Activated CD4-positive, alpha-beta T cell treated with anti-CD3 and anti-CD28 coated beads, Interleukin-2, amount 10 ng/mL, durations not matched to agents 7 days and 5 days (primary cell): ENCODE results near the gene AFF2. TPM values are rescaled to one million over a fixed set of nuclear protein-coding genes. Genes with fewer than 3 reads are reported as not detected.

ENCODE experiments used
- CTCF ChIA-PET: fragments of 350-600 bp; sonication (Branson Sonifier 250); formaldehyde crosslinking; loops from one replicate; lab custom pipeline; 2021; ENCODE audit warnings: antibody characterized with exemption; lab: Charles Lee
- POLR2A ChIA-PET: fragments of 350-600 bp; sonication (Branson Sonifier 250); formaldehyde crosslinking; loops from one replicate; lab custom pipeline; 2021; ENCODE audit warnings: antibody characterized with exemption; lab: Charles Lee
- DNase-seq: peaks from one replicate; pipeline ENCODE4 v3.0.0-alpha.2; 2020
- H3K27ac Mint-ChIP-seq: one replicate; pipeline ENCODE4 v1.8.0; 2021; ENCODE audit warnings: mild to moderate bottlenecking, moderate library complexity, mixed read lengths
- H3K27me3 Mint-ChIP-seq: one replicate; pipeline ENCODE4 v1.8.0; 2021; ENCODE audit warnings: mixed read lengths
- H3K36me3 Mint-ChIP-seq: one replicate; pipeline ENCODE4 v1.8.0; 2021; ENCODE audit warnings: low read depth, mixed read lengths
- H3K4me1 Mint-ChIP-seq: one replicate; pipeline ENCODE4 v1.8.0; 2021; ENCODE audit warnings: mixed read lengths
- H3K4me3 Mint-ChIP-seq: one replicate; pipeline ENCODE4 v1.8.0; 2021; ENCODE audit warnings: mild to moderate bottlenecking, moderate library complexity, mixed read lengths
- H3K9me3 Mint-ChIP-seq: one replicate; pipeline ENCODE4 v1.8.0; 2021; ENCODE audit warnings: mixed read lengths
- total RNA-seq, 2 experiments: library from RNA; stranded (reverse); gene quantifications; one replicate each; pipeline ENCODE4 v1.2.3, GENCODE V29; 2021

AFF2 gene
- total RNA-seq, 2 experiments from 2014 or later, result 0.69 to 1.8 TPM

- POLR2A ChIA-PET, result no interaction called here
- H3K27me3 Mint-ChIP-seq, result no peaks in the 10 kb centered on the region
- DNase-seq, result no peak
- H3K36me3 Mint-ChIP-seq, result no peaks in the 10 kb centered on the region
- CTCF ChIA-PET, result no interaction called here
- H3K4me1 Mint-ChIP-seq, result no peaks in the 10 kb centered on the region
- H3K9me3 Mint-ChIP-seq, result no peaks in the 10 kb centered on the region
- no peak overlapping the region for H3K4me3 Mint-ChIP-seq
- H3K27ac Mint-ChIP-seq, result no peak overlapping the region
These were observed 74.0 kb downstream of the AFF2 start for GRCh38 chrX:148574237-148574973.

DNA sequence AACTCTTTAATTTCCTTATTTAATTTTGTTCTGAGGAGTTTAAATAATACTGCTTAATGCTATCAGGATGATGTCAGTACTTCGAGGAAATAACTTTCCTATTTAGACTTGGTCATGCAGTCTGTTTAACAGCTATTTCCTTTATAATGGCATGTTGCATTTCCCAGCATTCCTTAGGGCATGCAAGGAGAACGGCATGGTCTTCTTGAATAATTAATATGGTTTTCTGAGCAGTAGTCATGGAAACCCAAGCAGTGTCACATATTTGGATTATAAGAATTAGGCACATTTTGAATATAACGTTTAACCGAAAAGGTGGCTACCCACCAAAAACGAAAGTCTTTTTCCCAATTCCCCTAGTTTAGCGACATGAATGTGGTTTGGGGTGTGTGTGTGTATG, 76.0 kb downstream of the AFF2 start:
- ChIA-PET CTCF (no interaction called here), POLR2A (no interaction called here)
- Mint-ChIP-seq H3K36me3 (no peaks in the 10 kb centered on the region), H3K4me3 (no peak overlapping the region), H3K27me3 (no peaks in the 10 kb centered on the region), H3K27ac (no peak overlapping the region), H3K9me3 (no peaks in the 10 kb centered on the region), H3K4me1 (no peaks in the 10 kb centered on the region)
- DNase-seq, result no peak

DNA sequence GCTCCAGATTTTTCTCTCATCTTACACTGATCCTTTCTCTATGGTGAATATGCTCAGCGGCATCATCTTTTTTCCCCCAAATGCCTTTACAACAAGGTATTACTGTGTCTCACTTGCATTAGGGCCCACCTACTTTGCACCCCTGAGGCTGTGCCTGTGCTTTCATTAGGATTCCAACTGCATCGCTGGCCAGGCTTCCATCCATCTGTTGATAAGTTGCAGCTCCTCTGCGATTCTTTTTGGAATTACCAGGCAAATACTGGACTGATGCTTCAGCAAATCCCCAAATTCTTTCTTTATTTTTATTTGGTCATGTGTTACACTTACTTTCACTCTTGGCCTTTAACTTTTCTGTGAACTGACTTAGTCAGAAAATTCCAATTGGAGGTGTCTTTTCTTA, 77.3 kb downstream of the AFF2 start:
- no peak overlapping the region for H3K4me3 Mint-ChIP-seq
- CTCF ChIA-PET, result no interaction called here
- H3K36me3 Mint-ChIP-seq, result no peaks in the 10 kb centered on the region
- no peaks in the 10 kb centered on the region for H3K27me3 Mint-ChIP-seq
- POLR2A ChIA-PET, result no interaction called here
- no peaks in the 10 kb centered on the region for H3K9me3 Mint-ChIP-seq
- H3K4me1 Mint-ChIP-seq, result no peaks in the 10 kb centered on the region
- no peak overlapping the region for H3K27ac Mint-ChIP-seq
- DNase-seq, result no peak

DNA sequence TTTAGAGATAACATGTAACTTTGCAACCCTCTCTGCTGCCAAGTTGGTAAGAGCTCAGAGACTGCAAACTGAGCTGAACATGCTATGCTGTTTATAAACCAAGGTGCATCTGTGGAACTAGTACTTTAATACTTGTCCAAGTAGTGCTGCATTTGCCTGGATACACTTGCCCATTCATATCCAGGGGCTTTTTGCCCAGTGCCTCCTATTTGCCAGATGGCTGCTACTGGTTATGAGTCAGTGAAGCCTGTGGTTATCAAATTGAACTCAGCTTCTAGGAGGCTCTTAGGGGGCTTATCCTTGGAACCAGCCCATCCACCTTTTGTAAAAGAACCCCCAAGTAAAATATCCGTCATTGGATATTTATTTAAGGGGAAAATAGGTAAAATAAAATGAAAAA, 79.6 kb downstream of the AFF2 start:
- H3K36me3 Mint-ChIP-seq, result no peaks in the 10 kb centered on the region
- no peak overlapping the region for H3K27ac Mint-ChIP-seq
- H3K4me1 Mint-ChIP-seq, result no peaks in the 10 kb centered on the region
- no peaks in the 10 kb centered on the region for H3K9me3 Mint-ChIP-seq
- H3K4me3 Mint-ChIP-seq, result no peak overlapping the region
- H3K27me3 Mint-ChIP-seq, result no peaks in the 10 kb centered on the region
- CTCF ChIA-PET, result no interaction called here
- no peak for DNase-seq
- POLR2A ChIA-PET, result no interaction called here

- DNase-seq, result no peak
- H3K27me3 Mint-ChIP-seq, result no peaks in the 10 kb centered on the region
- CTCF ChIA-PET, result no interaction called here
- H3K4me3 Mint-ChIP-seq, result no peak overlapping the region
- H3K36me3 Mint-ChIP-seq, result no peaks in the 10 kb centered on the region
- no peaks in the 10 kb centered on the region for H3K4me1 Mint-ChIP-seq
- no peak overlapping the region for H3K27ac Mint-ChIP-seq
- H3K9me3 Mint-ChIP-seq, result no peaks in the 10 kb centered on the region
- POLR2A ChIA-PET, result no interaction called here
These were observed 81.9 kb downstream of the AFF2 start for GRCh38 chrX:148582353-148582752.

DNA sequence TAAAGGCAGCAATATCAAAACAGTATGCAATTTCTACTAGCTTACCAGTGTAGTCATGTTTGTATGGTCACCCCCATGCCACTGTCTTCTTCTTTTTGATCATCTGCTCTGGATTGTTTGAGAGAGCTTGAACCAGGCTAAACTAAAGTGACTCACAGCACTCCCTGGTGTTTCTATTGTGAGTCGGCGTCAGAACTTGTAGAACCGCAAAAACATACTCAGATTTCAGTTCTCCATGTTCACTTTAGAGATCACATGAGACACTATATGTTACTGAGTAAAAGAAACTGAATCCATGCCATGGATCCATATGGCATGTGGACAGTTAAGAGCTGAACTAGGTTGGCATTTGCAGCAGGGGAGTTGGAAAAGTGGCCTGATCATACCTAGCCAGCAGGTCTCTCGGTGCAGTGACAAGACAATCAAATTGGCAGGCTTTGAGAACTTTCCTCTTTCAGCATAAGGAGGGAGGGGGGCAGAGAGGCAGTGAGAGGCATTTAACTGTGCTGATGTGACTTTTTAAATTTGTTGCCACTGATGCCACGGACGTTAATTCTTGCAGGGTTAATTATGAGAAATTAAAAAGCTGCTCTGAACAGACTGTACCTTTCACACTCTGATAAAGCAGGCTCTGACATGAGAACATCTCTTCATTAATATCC, 88.4 kb downstream of the AFF2 start:
- H3K9me3 Mint-ChIP-seq, result no peaks in the 10 kb centered on the region
- ChIA-PET POLR2A (no interaction called here), CTCF (no interaction called here)
- no peak overlapping the region for H3K27ac Mint-ChIP-seq
- no peaks in the 10 kb centered on the region for H3K4me1 Mint-ChIP-seq
- no peak for DNase-seq
- H3K4me3 Mint-ChIP-seq, result no peak overlapping the region
- no peaks in the 10 kb centered on the region for H3K27me3 Mint-ChIP-seq
- H3K36me3 Mint-ChIP-seq, result no peaks in the 10 kb centered on the region

- no peak for DNase-seq
- POLR2A ChIA-PET, result no interaction called here
- no peaks in the 10 kb centered on the region for H3K27me3 Mint-ChIP-seq
- no peaks in the 10 kb centered on the region for H3K9me3 Mint-ChIP-seq
- H3K4me3 Mint-ChIP-seq, result no peak overlapping the region
- CTCF ChIA-PET, result no interaction called here
- no peaks in the 10 kb centered on the region for H3K36me3 Mint-ChIP-seq
- H3K27ac Mint-ChIP-seq, result no peak overlapping the region
- H3K4me1 Mint-ChIP-seq, result no peaks in the 10 kb centered on the region
These were observed 92.2 kb downstream of the AFF2 start for GRCh38 chrX:148592595-148592994.

DNA sequence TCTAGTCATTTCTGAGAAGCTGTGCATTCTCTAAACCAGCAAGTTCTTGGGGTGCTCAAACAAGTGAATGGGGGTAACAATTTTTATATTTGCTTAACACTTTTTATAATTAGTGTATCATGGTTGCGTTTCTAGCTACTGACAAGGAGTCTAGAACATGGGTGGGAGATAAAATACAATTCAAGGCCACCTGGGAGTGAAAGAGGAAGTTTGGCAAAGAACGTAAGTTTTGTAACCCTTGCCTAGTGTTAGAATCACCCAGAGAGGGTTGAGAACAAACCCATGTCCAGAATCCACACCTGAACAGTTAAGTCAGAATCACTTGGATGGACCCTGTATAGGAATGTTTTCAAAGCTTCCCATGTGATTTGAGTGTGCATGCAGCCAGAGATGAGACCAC, 92.7 kb downstream of the AFF2 start:
- CTCF ChIA-PET, result no interaction called here

GRCh38 chrX:148593987-148594386, 93.6 kb downstream of the AFF2 start:
- CTCF ChIA-PET, result no interaction called here
- H3K27ac Mint-ChIP-seq, result no peak overlapping the region
- H3K4me1 Mint-ChIP-seq, result no peaks in the 10 kb centered on the region
- POLR2A ChIA-PET, result no interaction called here
- H3K36me3 Mint-ChIP-seq, result no peaks in the 10 kb centered on the region
- DNase-seq, result no peak
- no peak overlapping the region for H3K4me3 Mint-ChIP-seq
- no peaks in the 10 kb centered on the region for H3K27me3 Mint-ChIP-seq
- no peaks in the 10 kb centered on the region for H3K9me3 Mint-ChIP-seq

More for the DNA sequence above, 92.7 kb downstream of the AFF2 start:
- Mint-ChIP-seq H3K27ac (no peak overlapping the region), H3K27me3 (no peaks in the 10 kb centered on the region), H3K4me3 (no peak overlapping the region), H3K9me3 (no peaks in the 10 kb centered on the region), H3K4me1 (no peaks in the 10 kb centered on the region), H3K36me3 (no peaks in the 10 kb centered on the region)
- POLR2A ChIA-PET, result no interaction called here
- no peak for DNase-seq

GRCh38 chrX:148599404-148599803, 99.0 kb downstream of the AFF2 start:
- no peak for DNase-seq
- H3K27me3 Mint-ChIP-seq, result no peaks in the 10 kb centered on the region
- no peak overlapping the region for H3K4me3 Mint-ChIP-seq
- ChIA-PET POLR2A (no interaction called here), CTCF (no interaction called here)
- no peaks in the 10 kb centered on the region for H3K36me3 Mint-ChIP-seq
- H3K4me1 Mint-ChIP-seq, result no peaks in the 10 kb centered on the region
- no peaks in the 10 kb centered on the region for H3K9me3 Mint-ChIP-seq
- H3K27ac Mint-ChIP-seq, result no peak overlapping the region

DNA sequence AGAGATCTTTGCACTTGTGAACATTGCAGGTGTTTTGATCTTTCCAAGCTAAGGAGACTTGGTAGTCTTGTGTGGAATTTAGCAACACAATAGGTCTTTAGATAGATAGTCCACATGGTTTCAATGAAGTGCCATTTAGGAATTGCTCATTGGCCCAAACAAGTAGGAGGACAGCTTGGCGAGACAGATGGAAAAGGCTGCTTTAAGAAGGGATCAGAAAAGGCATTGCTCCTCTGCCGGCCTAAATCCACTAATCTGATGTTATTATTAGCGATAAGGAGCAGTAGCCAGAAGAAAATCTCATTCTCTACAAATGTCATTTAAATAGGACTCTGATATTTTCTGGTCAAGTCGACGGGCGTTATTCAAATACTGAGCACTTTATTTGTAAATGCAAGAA, 99.7 kb downstream of the AFF2 start:
- no peaks in the 10 kb centered on the region for H3K36me3 Mint-ChIP-seq
- H3K4me3 Mint-ChIP-seq, result no peak overlapping the region
- DNase-seq, result no peak
- no peaks in the 10 kb centered on the region for H3K4me1 Mint-ChIP-seq
- H3K27me3 Mint-ChIP-seq, result no peaks in the 10 kb centered on the region
- POLR2A ChIA-PET, result no interaction called here
- H3K27ac Mint-ChIP-seq, result no peak overlapping the region
- no peaks in the 10 kb centered on the region for H3K9me3 Mint-ChIP-seq
- CTCF ChIA-PET, result interaction anchor here (0.8 kb wide), 1 partner anchor 13 kb away, joined by 4 read pairs; no protein-coding TSS in a partner anchor

GRCh38 chrX:148600581-148600980, 100.2 kb downstream of the AFF2 start:
- H3K36me3 Mint-ChIP-seq, result no peaks in the 10 kb centered on the region
- no peak overlapping the region for H3K4me3 Mint-ChIP-seq
- H3K9me3 Mint-ChIP-seq, result no peaks in the 10 kb centered on the region
- H3K27ac Mint-ChIP-seq, result no peak overlapping the region
- POLR2A ChIA-PET, result no interaction called here
- no peaks in the 10 kb centered on the region for H3K4me1 Mint-ChIP-seq
- DNase-seq, result no peak
- no peaks in the 10 kb centered on the region for H3K27me3 Mint-ChIP-seq
- CTCF ChIA-PET, result interaction anchor here (0.8 kb wide), 1 partner anchor 14 kb away, joined by 4 read pairs; no protein-coding TSS in a partner anchor

DNA sequence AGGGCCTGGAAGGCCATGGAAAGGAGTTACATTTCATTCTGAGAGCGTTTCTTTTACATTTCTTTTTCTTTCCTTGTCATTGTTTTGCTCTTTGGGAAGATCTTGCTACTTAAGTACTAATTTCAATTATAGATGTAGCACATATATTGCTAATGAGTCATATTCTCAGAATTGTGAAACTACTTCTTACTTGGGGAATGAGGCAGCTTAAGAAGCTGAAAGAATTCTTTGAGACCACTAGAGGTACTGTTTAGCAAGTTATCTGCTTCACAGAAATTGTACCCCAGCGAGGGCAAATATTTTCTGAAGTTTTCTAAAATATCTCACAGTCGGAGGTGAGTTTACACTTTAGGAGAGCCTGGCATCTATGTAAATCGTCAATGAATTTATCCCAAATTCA, 100.6 kb downstream of the AFF2 start:
- POLR2A ChIA-PET, result no interaction called here
- no peak for DNase-seq
- Mint-ChIP-seq H3K9me3 (no peaks in the 10 kb centered on the region), H3K4me3 (no peak overlapping the region), H3K36me3 (no peaks in the 10 kb centered on the region), H3K4me1 (no peaks in the 10 kb centered on the region), H3K27ac (no peak overlapping the region), H3K27me3 (no peaks in the 10 kb centered on the region)
- CTCF ChIA-PET, result interaction anchor here (0.8 kb wide), 1 partner anchor 14 kb away, joined by 4 read pairs; no protein-coding TSS in a partner anchor
